Activated naive CD8-positive, alpha-beta T cell treated with anti-CD3 and anti-CD28 coated beads for 36 hours (primary cell): ENCODE results near the gene PTGR2. TPM values are rescaled to one million over a fixed set of nuclear protein-coding genes. Genes with fewer than 3 reads are reported as not detected.
"Not testable (repeated sequence)": the region's sequence is repeated elsewhere in the genome, so short reads cannot be mapped to it uniquely, and the experiment has no call there.

Source experiments
- DNase-seq: peaks from one replicate; pipeline ENCODE4 v3.0.0; 2021
- H3K27ac Mint-ChIP-seq: one replicate; pipeline ENCODE4 v1.8.0; 2022; ENCODE audit warnings: mild to moderate bottlenecking, moderate library complexity, mixed read lengths
- H3K27me3 Mint-ChIP-seq: one replicate; pipeline ENCODE4 v1.8.0; 2022; ENCODE audit warnings: mild to moderate bottlenecking, mixed read lengths
- H3K36me3 Mint-ChIP-seq: one replicate; pipeline ENCODE4 v1.8.0; 2021; ENCODE audit warnings: mild to moderate bottlenecking, mixed read lengths
- H3K4me1 Mint-ChIP-seq: one replicate; pipeline ENCODE4 v1.8.0; 2021; ENCODE audit warnings: mixed read lengths
- H3K4me3 Mint-ChIP-seq: one replicate; pipeline ENCODE4 v1.8.0; 2022; ENCODE audit warnings: mild to moderate bottlenecking, moderate library complexity, mixed read lengths
- H3K9me3 Mint-ChIP-seq: one replicate; pipeline ENCODE4 v1.8.0; 2022; ENCODE audit warnings: mixed read lengths
- total RNA-seq, 2 experiments: library from RNA; stranded (reverse); gene quantifications; one replicate each; pipeline ENCODE4 v1.2.3, GENCODE V29; 2021

PTGR2 gene
- total RNA-seq, 2 experiments from 2014 or later = 6.5 to 6.7 TPM

- H3K4me1 Mint-ChIP-seq = peaks cover 45% of the 10 kb centered on the region
- H3K9me3 Mint-ChIP-seq = no peaks in the 10 kb centered on the region
- H3K27ac Mint-ChIP-seq = peak overlapping the region; percentile 97
- H3K27me3 Mint-ChIP-seq = no peaks in the 10 kb centered on the region
- H3K36me3 Mint-ChIP-seq = peaks cover 19% of the 10 kb centered on the region
- H3K4me3 Mint-ChIP-seq = peak overlapping the region; percentile 89
- DNase-seq = no peak
Measured at GRCh38 chr14:73888460-73888725, 36.8 kb downstream of the PTGR2 start.

GRCh38 chr14:73888971-73889370 is 37.3 kb downstream of the PTGR2 start:
- Mint-ChIP-seq H3K9me3 (no peaks in the 10 kb centered on the region), H3K27me3 (no peaks in the 10 kb centered on the region), H3K4me3 (no peak overlapping the region), H3K36me3 (peaks cover 23% of the 10 kb centered on the region), H3K4me1 (peaks cover 45% of the 10 kb centered on the region), H3K27ac (peak overlapping the region; percentile 97)
- no peak for DNase-seq

GRCh38 chr14:73889376-73889775 is 37.7 kb downstream of the PTGR2 start:
- Mint-ChIP-seq H3K4me1 (peaks cover 45% of the 10 kb centered on the region), H3K9me3 (no peaks in the 10 kb centered on the region), H3K27ac (peak overlapping the region; percentile 65), H3K4me3 (no peak overlapping the region), H3K36me3 (peaks cover 24% of the 10 kb centered on the region), H3K27me3 (no peaks in the 10 kb centered on the region)
- DNase-seq = no peak

GRCh38 chr14:73894180-73894687 is 42.6 kb downstream of the PTGR2 start:
- H3K36me3 Mint-ChIP-seq = peaks cover 28% of the 10 kb centered on the region
- H3K27me3 Mint-ChIP-seq, DNase-seq, H3K9me3 Mint-ChIP-seq, H3K4me3 Mint-ChIP-seq, H3K27ac Mint-ChIP-seq: not testable (repeated sequence)
- H3K4me1 Mint-ChIP-seq = peaks cover 26% of the 10 kb centered on the region

GRCh38 chr14:73895939-73896338 is 44.3 kb downstream of the PTGR2 start:
- Mint-ChIP-seq H3K4me3 (no peak overlapping the region), H3K27me3 (no peaks in the 10 kb centered on the region), H3K9me3 (no peaks in the 10 kb centered on the region), H3K4me1 (peaks cover 19% of the 10 kb centered on the region), H3K36me3 (peaks cover 25% of the 10 kb centered on the region), H3K27ac (peak overlapping the region; percentile 57)
- no peak for DNase-seq

- Mint-ChIP-seq H3K4me3 (no peak overlapping the region), H3K4me1 (peaks cover 16% of the 10 kb centered on the region), H3K27me3 (no peaks in the 10 kb centered on the region), H3K36me3 (peaks cover 28% of the 10 kb centered on the region), H3K27ac (peak overlapping the region; percentile 58), H3K9me3 (no peaks in the 10 kb centered on the region)
- DNase-seq = no peak
Measured at GRCh38 chr14:73896521-73896920, 44.9 kb downstream of the PTGR2 start.

GRCh38 chr14:73903028-73903427 is 51.4 kb downstream of the PTGR2 start:
- peaks cover 22% of the 10 kb centered on the region for H3K36me3 Mint-ChIP-seq
- DNase-seq = no peak

GRCh38 chr14:73909681-73910080 is 58.0 kb downstream of the PTGR2 start:
- H3K27ac Mint-ChIP-seq = no peak overlapping the region
- no peak overlapping the region for H3K4me3 Mint-ChIP-seq
- no peak for DNase-seq
- H3K36me3 Mint-ChIP-seq = peaks cover 69% of the 10 kb centered on the region
- H3K27me3 Mint-ChIP-seq = no peaks in the 10 kb centered on the region
- no peaks in the 10 kb centered on the region for H3K4me1 Mint-ChIP-seq
- H3K9me3 Mint-ChIP-seq = peaks cover 4% of the 10 kb centered on the region

More at GRCh38 chr14:73903028-73903427, 51.4 kb downstream of the PTGR2 start:
- Mint-ChIP-seq H3K27me3 (no peaks in the 10 kb centered on the region), H3K4me1 (no peaks in the 10 kb centered on the region), H3K4me3 (no peak overlapping the region), H3K9me3 (no peaks in the 10 kb centered on the region), H3K27ac (no peak overlapping the region)

GRCh38 chr14:73913256-73913655 is 61.6 kb downstream of the PTGR2 start:
- Mint-ChIP-seq H3K9me3 (peaks cover 4% of the 10 kb centered on the region), H3K27me3 (no peaks in the 10 kb centered on the region), H3K36me3 (peaks cover 61% of the 10 kb centered on the region), H3K4me3 (no peak overlapping the region), H3K27ac (no peak overlapping the region), H3K4me1 (peaks cover 4% of the 10 kb centered on the region)
- no peak for DNase-seq

- Mint-ChIP-seq H3K4me1 (peaks cover 4% of the 10 kb centered on the region), H3K27ac (no peak overlapping the region)
Measured at GRCh38 chr14:73916324-73916723, 64.7 kb downstream of the PTGR2 start.

GRCh38 chr14:73919457-73919856 is 67.8 kb downstream of the PTGR2 start:
- H3K4me1 Mint-ChIP-seq, H3K27ac Mint-ChIP-seq, DNase-seq, H3K4me3 Mint-ChIP-seq, H3K9me3 Mint-ChIP-seq, H3K27me3 Mint-ChIP-seq: not testable (repeated sequence)
- H3K36me3 Mint-ChIP-seq = peaks cover 12% of the 10 kb centered on the region

More at GRCh38 chr14:73916324-73916723, 64.7 kb downstream of the PTGR2 start:
- no peak for DNase-seq
- Mint-ChIP-seq H3K9me3 (peaks cover 4% of the 10 kb centered on the region), H3K4me3 (no peak overlapping the region), H3K27me3 (no peaks in the 10 kb centered on the region), H3K36me3 (peaks cover 37% of the 10 kb centered on the region)

GRCh38 chr14:73924337-73924736 is 72.7 kb downstream of the PTGR2 start:
- peaks cover 3% of the 10 kb centered on the region for H3K4me1 Mint-ChIP-seq
- H3K27me3 Mint-ChIP-seq = no peaks in the 10 kb centered on the region
- H3K9me3 Mint-ChIP-seq = no peaks in the 10 kb centered on the region
- H3K27ac Mint-ChIP-seq = peak overlapping the region; percentile 68
- no peak overlapping the region for H3K4me3 Mint-ChIP-seq
- H3K36me3 Mint-ChIP-seq = peaks cover 19% of the 10 kb centered on the region
- DNase-seq = no peak

Other genes starting within 250 kb of the PTGR2 start
- gene ACOT6, start 239.3 kb upstream of the PTGR2 start, total RNA-seq = not detected
- gene DNAL1, start 206.8 kb upstream of the PTGR2 start, total RNA-seq = 10 to 100 TPM in 1 of 2 experiments, 1 to 10 TPM in 1; 7.7 to 11.9 TPM
- gene PNMA1, start 137.4 kb upstream of the PTGR2 start, total RNA-seq = 10 to 100 TPM; 26.6 to 28.3 TPM
- gene ZNF410, start 35.0 kb downstream of the PTGR2 start, total RNA-seq = 10 to 100 TPM; 53.8 to 56.4 TPM
- gene FAM161B, start 98.3 kb downstream of the PTGR2 start, total RNA-seq = 1 to 10 TPM; 1.0 to 1.1 TPM
- gene COQ6, start 98.5 kb downstream of the PTGR2 start, total RNA-seq = 10 to 100 TPM; 16.4 to 18.3 TPM
- gene ENTPD5, start 167.5 kb downstream of the PTGR2 start, total RNA-seq = 10 to 100 TPM in 1 of 2 experiments, 1 to 10 TPM in 1; 8.8 to 10.5 TPM
- 1 to 10 TPM; 1.6 to 1.9 TPM for gene BBOF1, start 167.5 kb downstream of the PTGR2 start, total RNA-seq
- 10 to 100 TPM in 1 of 2 experiments, 1 to 10 TPM in 1; 9.3 to 10.1 TPM for gene ALDH6A1, start 232.6 kb downstream of the PTGR2 start, total RNA-seq
- 10 to 100 TPM; 11.1 to 12.4 TPM for gene LIN52, start 233.1 kb downstream of the PTGR2 start, total RNA-seq